Liver (tissue), 9 donors: ENCODE measurements around the gene CC2D1B. TPM values are rescaled to one million over a fixed set of nuclear protein-coding genes. Genes with fewer than 3 reads are reported as not detected.

Experiments
- DNase-seq: peaks from one replicate; pipeline ENCODE4 v3.0.0-alpha.2; 2017; ENCODE audit warnings: low spot score
- H3K27ac ChIP-seq, 2 donors: one replicate each; pipeline ENCODE4 v1.7.0; 2013; ENCODE audit warnings: inconsistent platforms in 2 of 2, low read length in 2 of 2, control low read depth in 1 of 2, low read depth in 1 of 2, mild to moderate bottlenecking in 1 of 2
- H3K27me3 ChIP-seq, 4 donors: one replicate each; pipeline versions ENCODE4 v1.6.1 to v1.7.0; 2013; ENCODE audit warnings: low read length in 3 of 4, inconsistent platforms in 1 of 4, mild to moderate bottlenecking in 1 of 4, moderate library complexity in 1 of 4; ENCODE audit not compliant: control insufficient read depth in 4 of 4, insufficient read depth in 4 of 4
- H3K36me3 ChIP-seq, 4 donors: one replicate each; pipeline versions ENCODE4 v1.6.1 to v1.7.0; 2013; ENCODE audit warnings: low read length in 3 of 4, mild to moderate bottlenecking in 3 of 4, low read depth in 1 of 4, moderate library complexity in 1 of 4; ENCODE audit not compliant: control insufficient read depth in 4 of 4, insufficient read depth in 3 of 4
- H3K4me1 ChIP-seq, 4 donors: one replicate each; pipeline versions ENCODE4 v1.6.1 to v1.7.0; 2013; ENCODE audit warnings: low read length in 3 of 4, mild to moderate bottlenecking in 3 of 4, moderate library complexity in 1 of 4; ENCODE audit not compliant: control insufficient read depth in 4 of 4, insufficient read depth in 4 of 4
- H3K4me3 ChIP-seq, 3 donors: one replicate each; pipeline versions ENCODE4 v1.6.1 to v1.7.0; 2013; ENCODE audit warnings: low read length in 3 of 3, control low read depth in 1 of 3, low read depth in 1 of 3, mild to moderate bottlenecking in 1 of 3
- H3K9ac ChIP-seq, 2 donors: one replicate each; pipeline ENCODE4 v1.7.0; 2013; ENCODE audit warnings: low read length in 2 of 2, mild to moderate bottlenecking in 2 of 2, moderate library complexity in 2 of 2, control low read depth in 1 of 2, low read depth in 1 of 2
- H3K9me3 ChIP-seq, 4 donors: one replicate each; pipeline versions ENCODE4 v1.6.1 to v1.7.0; 2013; ENCODE audit warnings: low read length in 3 of 4; ENCODE audit not compliant: control insufficient read depth in 4 of 4
- ATF3 ChIP-seq: IDR thresholded peaks from 2 replicates; pipeline ENCODE4 v1.6.1; 2016; ENCODE audit warnings: antibody characterized with exemption
- CTCF ChIP-seq: fragments of 150-350 bp; IDR thresholded peaks from 2 replicates; pipeline ENCODE4 v1.5.1; 2017; ENCODE audit warnings: improper control_type of control experiment, low read depth, low read length; ENCODE audit not compliant: missing input control
- EGR1 ChIP-seq, 2 donors: IDR thresholded peaks; 2 replicates each; pipeline ENCODE4 v1.6.1; 2016 to 2018; ENCODE audit warnings: antibody characterized with exemption in 2 of 2, low read depth in 2 of 2
- FOXA1 ChIP-seq: IDR thresholded peaks from 2 replicates; pipeline ENCODE4 v1.6.1; 2016; ENCODE audit warnings: antibody characterized with exemption
- FOXA2 ChIP-seq: IDR thresholded peaks from 2 replicates; pipeline ENCODE4 v1.6.1; 2016; ENCODE audit warnings: antibody characterized with exemption
- GABPA ChIP-seq, 2 donors: IDR thresholded peaks in 1 of 2; conservative IDR thresholded peaks in 1 of 2; 2 replicates each; pipeline ENCODE4 v1.6.1; 2016; ENCODE audit warnings: antibody characterized with exemption in 2 of 2, mild to moderate bottlenecking in 1 of 2, moderate library complexity in 1 of 2
- HNF4A ChIP-seq, 2 donors: conservative IDR thresholded peaks; 2 replicates each; pipeline ENCODE4 v1.6.1; 2016; ENCODE audit warnings: antibody characterized with exemption in 2 of 2, mild to moderate bottlenecking in 2 of 2
- HNF4G ChIP-seq: IDR thresholded peaks from 2 replicates; pipeline ENCODE4 v1.6.1; 2016; ENCODE audit warnings: antibody characterized with exemption
- JUND ChIP-seq, 2 donors: IDR thresholded peaks; 2 replicates each; pipeline ENCODE4 v1.6.1; 2016; ENCODE audit warnings: antibody characterized with exemption in 2 of 2
- MAX ChIP-seq: IDR thresholded peaks from 2 replicates; pipeline ENCODE4 v1.6.1; 2016; ENCODE audit warnings: antibody characterized with exemption
- NR2F2 ChIP-seq: IDR thresholded peaks from 2 replicates; pipeline ENCODE4 v1.6.1; 2016; ENCODE audit warnings: antibody characterized with exemption
- RAD21 ChIP-seq, 2 donors: IDR thresholded peaks; 2 replicates each; pipeline ENCODE4 v1.6.1; 2016; ENCODE audit warnings: antibody characterized with exemption in 2 of 2, mild to moderate bottlenecking in 2 of 2
- REST ChIP-seq: IDR thresholded peaks from 2 replicates; pipeline ENCODE4 v1.6.1; 2016; ENCODE audit warnings: antibody characterized with exemption, mild to moderate bottlenecking
- RXRA ChIP-seq, 2 donors: IDR thresholded peaks; 2 replicates each; pipeline ENCODE4 v1.6.1; 2017 to 2018; ENCODE audit warnings: antibody characterized with exemption in 2 of 2, mild to moderate bottlenecking in 1 of 2
- TAF1 ChIP-seq: conservative IDR thresholded peaks from 2 replicates; pipeline ENCODE4 v1.6.1; 2016; ENCODE audit warnings: antibody characterized with exemption, mild to moderate bottlenecking
- YY1 ChIP-seq: IDR thresholded peaks from 2 replicates; pipeline ENCODE4 v1.6.1; 2016; ENCODE audit warnings: antibody characterized with exemption, mild to moderate bottlenecking
- ZBTB33 ChIP-seq: IDR thresholded peaks from 2 replicates; pipeline ENCODE4 v1.6.1; 2016; ENCODE audit warnings: antibody characterized with exemption
- WGBS: extraction: QIAGEN DNeasy Blood & Tissue Kit; methylation state at CpG from one replicate; pipeline ENCODE4 v1.1.7; 2013; 5-methylcytosine and 5-hydroxymethylcytosine counted together
- polyA plus RNA-seq, 2 donors: library from polyadenylated mRNA; stranded (reverse) in 1 of 2; unstranded in 1 of 2; fragments of 200-250 nt in 1 of 2; fragments of >200 nt in 1 of 2; fragmentation: Nextera tagmentation in 1 of 2; extraction: Ambion mirVana in 1 of 2; gene quantifications; one replicate each; pipeline versions ENCODE4 v1.2.1 to v1.2.3, GENCODE V29; 2013 to 2015
- total RNA-seq, 2 donors: library from RNA; depleted of rRNA; stranded (reverse); fragments of >200 nt; gene quantifications; one replicate each; pipeline ENCODE4 v1.2.3, GENCODE V29; 2014
- donor health status: healthy.
- donor health status: healthy.
- donor health status: healthy.
- donor health status: healthy.
- donor health status: healthy.

The CC2D1B gene
- total and polyA plus RNA-seq, 4 donors: 4.5 to 15.7 (median 7.5) TPM

GRCh38 chr1:52359676-52360594 lies 6.1 kb downstream of the CC2D1B start:
- Histone ChIP-seq H3K27ac (no peak overlapping the region), H3K36me3 (peaks cover 29 to 76% (median 66%) of the 10 kb centered on the region in 4 donors), H3K4me1 (peaks cover 4 to 11% (median 8%) of the 10 kb centered on the region in 4 donors), H3K4me3 (no peak overlapping the region), H3K9ac (no peak overlapping the region), H3K9me3 (no peaks in the 10 kb centered on the region), H3K27me3 (no peaks in the 10 kb centered on the region)
- DNase-seq: no peak
- TF ChIP-seq EGR1 (IDR thresholded peaks at IDR 0.05; ENCODE audit: low read depth in 2 of 2) (no peak), RAD21 (IDR thresholded peaks at IDR 0.05) (no peak), YY1 (no peak), TAF1 (no peak), REST (no peak), RXRA (IDR thresholded peaks at IDR 0.05) (no peak), FOXA1 (no peak), ATF3 (no peak), HNF4G (no peak), ZBTB33 (no peak), NR2F2 (no peak), CTCF (no peak)
- 97% methylated on average over 24 of the region's 24 CpGs for WGBS

- Histone ChIP-seq H3K9ac (no peak overlapping the region), H3K4me3 (no peak overlapping the region), H3K9me3 (no peaks in the 10 kb centered on the region), H3K36me3 (peaks cover 29 to 86% (median 75%) of the 10 kb centered on the region in 4 donors), H3K27me3 (no peaks in the 10 kb centered on the region), H3K27ac (no peak overlapping the region), H3K4me1 (peaks cover 0 to 2% (median 0%) of the 10 kb centered on the region in 4 donors)
- no peak for DNase-seq
- 97% methylated on average over 18 of the region's 18 CpGs for WGBS
- TF ChIP-seq HNF4A (conservative IDR thresholded peaks at IDR 0.05) (no peak), RXRA (IDR thresholded peaks at IDR 0.05) (no peak), GABPA (IDR thresholded peaks at IDR 0.05 in 1 of 2, conservative IDR thresholded peaks at IDR 0.05 in 1 of 2) (no peak), EGR1 (IDR thresholded peaks at IDR 0.05; ENCODE audit: low read depth in 2 of 2) (no peak), HNF4G (no peak), RAD21 (IDR thresholded peaks at IDR 0.05) (no peak), MAX (no peak), FOXA2 (no peak), FOXA1 (no peak), JUND (IDR thresholded peaks at IDR 0.05) (no peak), REST (no peak)
These were observed 7.0 kb downstream of the CC2D1B start for GRCh38 chr1:52358851-52359497.
